Measurements from ENCODE around the gene GRK2. TPM values are rescaled to one million over a fixed set of nuclear protein-coding genes. Genes with fewer than 3 reads are reported as not detected.
A peak's percentile ranks its signal among the peaks of the same experiment; 100 is the strongest.

GRK2 gene
- total RNA-seq, 2 donors from 2014 or later: 27.4 to 36.3 TPM

DNA sequence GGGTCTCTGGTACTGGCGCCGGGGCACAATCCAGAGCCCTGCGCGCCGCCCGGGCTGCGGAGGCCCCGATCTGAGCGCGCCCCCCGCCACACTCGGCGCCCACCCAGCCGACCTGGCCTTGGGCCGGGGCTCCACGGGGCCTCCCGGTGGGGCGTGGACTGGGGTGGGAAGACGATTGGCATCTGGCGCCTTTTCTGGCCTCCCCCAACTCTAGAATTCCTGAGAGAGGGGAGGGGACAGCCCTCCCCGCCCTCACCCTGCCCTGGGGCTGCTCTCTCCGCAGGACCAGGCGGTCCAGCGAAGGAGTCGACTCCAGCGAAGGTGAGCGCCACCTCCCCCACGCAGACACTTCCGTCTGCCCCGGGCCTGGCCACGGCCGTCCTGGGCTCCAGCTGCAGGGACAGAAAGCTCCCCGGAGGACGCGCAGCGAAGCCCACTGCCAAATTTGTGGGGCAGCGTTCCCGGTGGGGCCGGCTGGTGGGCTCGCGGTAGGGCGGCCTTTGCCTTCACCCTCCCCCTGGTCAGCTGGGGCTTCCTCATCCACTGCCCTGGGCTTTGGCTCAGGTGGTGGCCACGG is 37.6 kb downstream of the GRK2 start:
- Histone ChIP-seq H3K4me1 (peaks cover 34% of the 10 kb centered on the region), H3K4me3 (peak overlapping the region; percentile 44 to 97), H3K36me3 (replicated peaks in 1 of 2; ENCODE audit: insufficient read depth in 1 of 2, low read depth in 2 of 2) (peaks cover 0 to 7% of the 10 kb centered on the region in 2 donors), H3K27me3 (no peaks in the 10 kb centered on the region), H3K9me3 (no peaks in the 10 kb centered on the region), H3K27ac (peak overlapping the region; percentile 72 to 87 (median 77))
- ATAC-seq (peak; percentile 39), DNase-seq (peak in 3 of 4 donors; percentile 43 to 53 (median 47))
- intact Hi-C loops (cut with DNase I): no loop called here
- WGBS, 2 donors: 0 to 2% methylated on average over 8 to 37 of the region's 43 CpGs
- TF ChIP-seq, protein P1, sequence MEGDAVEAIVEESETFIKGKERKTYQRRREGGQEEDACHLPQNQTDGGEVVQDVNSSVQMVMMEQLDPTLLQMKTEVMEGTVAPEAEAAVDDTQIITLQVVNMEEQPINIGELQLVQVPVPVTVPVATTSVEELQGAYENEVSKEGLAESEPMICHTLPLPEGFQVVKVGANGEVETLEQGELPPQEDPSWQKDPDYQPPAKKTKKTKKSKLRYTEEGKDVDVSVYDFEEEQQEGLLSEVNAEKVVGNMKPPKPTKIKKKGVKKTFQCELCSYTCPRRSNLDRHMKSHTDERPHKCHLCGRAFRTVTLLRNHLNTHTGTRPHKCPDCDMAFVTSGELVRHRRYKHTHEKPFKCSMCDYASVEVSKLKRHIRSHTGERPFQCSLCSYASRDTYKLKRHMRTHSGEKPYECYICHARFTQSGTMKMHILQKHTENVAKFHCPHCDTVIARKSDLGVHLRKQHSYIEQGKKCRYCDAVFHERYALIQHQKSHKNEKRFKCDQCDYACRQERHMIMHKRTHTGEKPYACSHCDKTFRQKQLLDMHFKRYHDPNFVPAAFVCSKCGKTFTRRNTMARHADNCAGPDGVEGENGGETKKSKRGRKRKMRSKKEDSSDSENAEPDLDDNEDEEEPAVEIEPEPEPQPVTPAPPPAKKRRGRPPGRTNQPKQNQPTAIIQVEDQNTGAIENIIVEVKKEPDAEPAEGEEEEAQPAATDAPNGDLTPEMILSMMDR (IDR thresholded peaks at IDR 0.05): no peak
- no peak for TF ChIP-seq POLR2A (IDR thresholded peaks at IDR 0.05)

DNA sequence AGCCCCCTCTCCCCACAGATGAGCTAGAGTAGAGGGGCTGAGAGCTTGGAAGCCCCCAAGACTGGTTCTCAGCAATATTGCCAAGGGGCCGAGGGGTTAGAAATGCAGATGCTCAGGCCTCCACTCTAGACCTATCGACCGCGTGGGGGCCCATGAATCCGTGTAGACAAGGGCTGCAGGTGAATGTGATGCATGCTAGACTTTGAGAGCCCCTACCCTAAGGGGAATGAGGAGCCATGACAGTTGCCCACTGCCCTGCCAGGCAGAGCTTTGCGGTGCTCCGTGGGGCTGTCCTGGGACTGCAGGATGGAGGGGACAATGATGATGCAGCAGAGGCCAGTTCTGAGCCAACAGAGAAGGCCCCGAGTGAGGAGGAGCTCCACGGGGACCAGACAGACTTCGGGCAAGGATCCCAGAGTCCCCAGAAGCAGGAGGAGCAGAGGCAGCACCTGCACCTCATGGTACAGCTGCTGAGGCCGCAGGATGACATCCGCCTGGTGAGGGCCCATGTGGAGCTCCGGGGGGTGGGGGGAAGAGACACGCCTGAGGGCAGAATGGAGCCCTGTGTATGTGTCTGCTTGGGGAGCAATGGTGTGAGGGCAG is 38.3 kb downstream of the GRK2 start:
- WGBS, 2 donors: 75 to 81% methylated on average over 10 to 14 of the region's 14 CpGs
- H3K27ac ChIP-seq: peak overlapping the region in 3 of 4 donors; percentile 72 to 79 (median 75)
- intact Hi-C loops (cut with DNase I): no loop called here
- H3K4me3 ChIP-seq: peak overlapping the region in 1 of 2 donors; percentile 97
- H3K4me1 ChIP-seq: peaks cover 34% of the 10 kb centered on the region
- H3K27me3 ChIP-seq: no peaks in the 10 kb centered on the region
- H3K36me3 ChIP-seq (replicated peaks in 1 of 2; ENCODE audit: insufficient read depth in 1 of 2, low read depth in 2 of 2): peaks cover 0 to 7% of the 10 kb centered on the region in 2 donors
- no peak for TF ChIP-seq POLR2A (IDR thresholded peaks at IDR 0.05)
- TF ChIP-seq, protein P1 (IDR thresholded peaks at IDR 0.05): no peak
- no peak for ATAC-seq
- peak in 1 of 4 donors; percentile 12 for DNase-seq
- no peaks in the 10 kb centered on the region for H3K9me3 ChIP-seq

DNA sequence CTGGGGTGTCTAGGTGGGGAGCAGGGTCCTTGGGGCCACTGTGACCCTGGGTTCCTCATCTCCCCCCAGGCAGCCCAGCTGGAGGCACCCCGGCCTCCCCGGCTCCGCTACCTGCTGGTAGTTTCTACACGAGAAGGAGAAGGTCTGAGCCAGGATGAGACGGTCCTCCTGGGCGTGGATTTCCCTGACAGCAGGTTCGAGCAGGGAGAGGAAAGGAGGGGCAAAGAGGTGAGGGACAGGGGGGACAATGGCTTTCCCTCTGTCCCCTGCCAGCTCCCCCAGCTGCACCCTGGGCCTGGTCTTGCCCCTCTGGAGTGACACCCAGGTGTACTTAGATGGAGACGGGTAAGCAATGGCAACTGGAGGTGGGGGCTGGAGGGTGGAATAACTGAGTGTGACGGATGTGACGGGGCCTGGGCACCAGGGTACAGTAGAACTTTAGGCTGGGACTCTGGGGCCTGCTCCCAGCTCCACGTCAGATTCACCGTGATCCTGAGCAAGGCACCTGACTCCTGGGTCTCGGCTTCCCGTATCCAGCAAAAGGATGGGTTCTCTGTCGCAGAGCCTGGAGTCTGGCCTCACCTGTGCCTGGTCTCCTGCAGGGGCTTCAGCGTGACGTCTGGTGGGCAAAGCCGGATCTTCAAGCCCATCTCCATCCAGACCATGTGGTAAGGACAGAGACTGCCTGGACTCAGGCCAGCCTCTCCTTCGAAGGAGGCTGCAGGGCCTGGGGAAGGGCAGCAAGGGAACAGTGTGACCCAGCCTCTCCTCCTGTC is 40.7 kb downstream of the GRK2 start:
- no peak overlapping the region for H3K27ac ChIP-seq
- H3K4me1 ChIP-seq: peaks cover 27% of the 10 kb centered on the region
- ATAC-seq (no peak), DNase-seq (no peak)
- intact Hi-C loops (cut with DNase I): no loop called here
- peaks cover 0 to 7% of the 10 kb centered on the region in 2 donors for H3K36me3 ChIP-seq (replicated peaks in 1 of 2; ENCODE audit: insufficient read depth in 1 of 2, low read depth in 2 of 2)
- H3K4me3 ChIP-seq: no peak overlapping the region
- no peak for TF ChIP-seq POLR2A (IDR thresholded peaks at IDR 0.05)
- TF ChIP-seq, protein P1 (IDR thresholded peaks at IDR 0.05): no peak
- no peaks in the 10 kb centered on the region for H3K9me3 ChIP-seq
- 86 to 90% methylated on average over 14 to 16 of the region's 19 CpGs for WGBS, 2 donors
- H3K27me3 ChIP-seq: no peaks in the 10 kb centered on the region

DNA sequence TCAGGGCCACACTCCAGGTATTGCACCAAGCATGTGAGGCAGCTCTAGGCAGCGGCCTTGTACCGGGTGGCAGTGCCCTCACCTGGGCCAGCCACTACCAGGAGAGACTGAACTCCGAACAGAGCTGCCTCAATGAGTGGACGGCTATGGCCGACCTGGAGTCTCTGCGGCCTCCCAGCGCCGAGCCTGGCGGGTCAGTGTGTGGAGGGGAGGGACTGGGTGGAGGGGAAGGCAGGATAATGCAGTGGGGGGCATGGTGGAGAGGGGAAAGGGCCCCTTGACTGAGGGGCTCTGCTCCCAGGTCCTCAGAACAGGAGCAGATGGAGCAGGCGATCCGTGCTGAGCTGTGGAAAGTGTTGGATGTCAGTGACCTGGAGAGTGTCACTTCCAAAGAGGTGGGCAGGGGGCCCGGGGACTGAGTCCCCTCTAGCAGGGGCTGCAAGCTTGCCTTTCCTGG is 41.3 kb downstream of the GRK2 start:
- no peak for ATAC-seq
- H3K4me3 ChIP-seq: no peak overlapping the region
- no peaks in the 10 kb centered on the region for H3K9me3 ChIP-seq
- 91% methylated on average over 10 to 12 of the region's 12 CpGs for WGBS, 2 donors
- no peak for DNase-seq
- no peaks in the 10 kb centered on the region for H3K27me3 ChIP-seq
- H3K36me3 ChIP-seq (replicated peaks in 1 of 2; ENCODE audit: insufficient read depth in 1 of 2, low read depth in 2 of 2): peaks cover 0 to 7% of the 10 kb centered on the region in 2 donors
- TF ChIP-seq POLR2A (IDR thresholded peaks at IDR 0.05): no peak
- TF ChIP-seq, protein P1 (IDR thresholded peaks at IDR 0.05): no peak
- intact Hi-C loops (cut with DNase I): no loop called here
- peaks cover 24% of the 10 kb centered on the region for H3K4me1 ChIP-seq
- H3K27ac ChIP-seq: no peak overlapping the region

Measured in body of pancreas (tissue), 4 donors.